ENCODE measurements around the gene C12orf50. TPM values are rescaled to one million over a fixed set of nuclear protein-coding genes. Genes with fewer than 3 reads are reported as not detected.

C12orf50 gene
- total RNA-seq, 1 donor from 2014 or later: not detected

GRCh38 chr12:87952223-87952622, 77.0 kb downstream of the C12orf50 start:
- no peak overlapping the region for H3K9ac ChIP-seq
- no peaks in the 10 kb centered on the region for H3K79me2 ChIP-seq (ENCODE audit: low read depth)
- H2AFZ ChIP-seq (replicated peaks): no peak overlapping the region
- H3K36me3 ChIP-seq: no peaks in the 10 kb centered on the region
- H3K4me3 ChIP-seq: no peak overlapping the region
- no peaks in the 10 kb centered on the region for H3K9me3 ChIP-seq (ENCODE audit: low read depth)
- Mint-ChIP-seq H3K4me3 (no peak overlapping the region), H3K27me3 (ENCODE audit: insufficient read depth, low read depth) (peaks cover 3% of the 10 kb centered on the region), H3K36me3 (no peaks in the 10 kb centered on the region), H3K4me1 (peaks cover 11% of the 10 kb centered on the region), H3K27ac (no peak overlapping the region), H3K9me3 (peaks cover 5% of the 10 kb centered on the region)
- H3K4me1 ChIP-seq: peaks cover 6% of the 10 kb centered on the region
- H3K27me3 ChIP-seq: no peaks in the 10 kb centered on the region
- H3K4me2 ChIP-seq: no peak overlapping the region
- H3K27ac ChIP-seq: no peak overlapping the region
- H4K20me1 ChIP-seq (ENCODE audit: low read depth): no peaks in the 10 kb centered on the region
- TF ChIP-seq CTCF (IDR thresholded peaks at IDR 0.05) (no peak), EZH2phosphoT487 (IDR thresholded peaks at IDR 0.05) (no peak), EZH2 (IDR thresholded peaks at IDR 0.05) (no peak)
- no peaks in the 10 kb centered on the region for H3F3A ChIP-seq (ENCODE audit: low read depth)
- no peak for DNase-seq (ENCODE audit: low spot score)

GRCh38 chr12:87943762-87944161, 85.4 kb downstream of the C12orf50 start:
- Mint-ChIP-seq H3K4me3 (no peak overlapping the region), H3K36me3 (peaks cover 2% of the 10 kb centered on the region), H3K4me1 (no peaks in the 10 kb centered on the region), H3K27me3 (ENCODE audit: insufficient read depth, low read depth) (peaks cover 7% of the 10 kb centered on the region), H3K27ac (no peak overlapping the region), H3K9me3 (peaks cover 13% of the 10 kb centered on the region)
- Histone ChIP-seq H3K4me2 (no peak overlapping the region), H3K79me2 (ENCODE audit: low read depth) (no peaks in the 10 kb centered on the region), H2AFZ (replicated peaks) (no peak overlapping the region), H4K20me1 (ENCODE audit: low read depth) (no peaks in the 10 kb centered on the region), H3K27me3 (no peaks in the 10 kb centered on the region), H3K27ac (no peak overlapping the region), H3K4me3 (no peak overlapping the region), H3K9me3 (ENCODE audit: low read depth) (no peaks in the 10 kb centered on the region), H3K9ac (no peak overlapping the region), H3K36me3 (no peaks in the 10 kb centered on the region), H3K4me1 (no peaks in the 10 kb centered on the region), H3F3A (ENCODE audit: low read depth) (no peaks in the 10 kb centered on the region)
- TF ChIP-seq EZH2 (IDR thresholded peaks at IDR 0.05): no peak
- no peak for TF ChIP-seq EZH2phosphoT487 (IDR thresholded peaks at IDR 0.05)
- TF ChIP-seq CTCF (IDR thresholded peaks at IDR 0.05): no peak
- no peak for DNase-seq (ENCODE audit: low spot score)

GRCh38 chr12:87943023-87943422, 86.2 kb downstream of the C12orf50 start:
- Histone ChIP-seq H4K20me1 (ENCODE audit: low read depth) (no peaks in the 10 kb centered on the region), H2AFZ (replicated peaks) (no peak overlapping the region), H3K27me3 (no peaks in the 10 kb centered on the region), H3K4me3 (no peak overlapping the region), H3K9ac (no peak overlapping the region), H3F3A (ENCODE audit: low read depth) (no peaks in the 10 kb centered on the region), H3K4me1 (no peaks in the 10 kb centered on the region), H3K4me2 (no peak overlapping the region), H3K9me3 (ENCODE audit: low read depth) (no peaks in the 10 kb centered on the region), H3K36me3 (no peaks in the 10 kb centered on the region), H3K27ac (no peak overlapping the region), H3K79me2 (ENCODE audit: low read depth) (no peaks in the 10 kb centered on the region)
- Mint-ChIP-seq H3K36me3 (peaks cover 2% of the 10 kb centered on the region), H3K4me1 (no peaks in the 10 kb centered on the region), H3K27me3 (ENCODE audit: insufficient read depth, low read depth) (peaks cover 7% of the 10 kb centered on the region), H3K27ac (no peak overlapping the region), H3K9me3 (peaks cover 15% of the 10 kb centered on the region), H3K4me3 (no peak overlapping the region)
- TF ChIP-seq EZH2phosphoT487 (IDR thresholded peaks at IDR 0.05): no peak
- TF ChIP-seq EZH2 (IDR thresholded peaks at IDR 0.05): no peak
- no peak for TF ChIP-seq CTCF (IDR thresholded peaks at IDR 0.05)
- DNase-seq (ENCODE audit: low spot score): no peak

Data from neural progenitor cell (in vitro differentiated cells).